GM19239 (cell line): ENCODE results near the gene LDLRAD3.

Experiments used
- DNase-seq: peaks from one replicate; pipeline ENCODE4 v3.0.0; 2011; ENCODE audit warnings: low spot score; ENCODE audit not compliant: insufficient read length
- FAIRE-seq: peaks from 2 replicates; lab custom pipeline; 2011; peaks lifted over from hg19 to GRCh38; lab: Jason Lieb, UNC

LDLRAD3 gene

DNA sequence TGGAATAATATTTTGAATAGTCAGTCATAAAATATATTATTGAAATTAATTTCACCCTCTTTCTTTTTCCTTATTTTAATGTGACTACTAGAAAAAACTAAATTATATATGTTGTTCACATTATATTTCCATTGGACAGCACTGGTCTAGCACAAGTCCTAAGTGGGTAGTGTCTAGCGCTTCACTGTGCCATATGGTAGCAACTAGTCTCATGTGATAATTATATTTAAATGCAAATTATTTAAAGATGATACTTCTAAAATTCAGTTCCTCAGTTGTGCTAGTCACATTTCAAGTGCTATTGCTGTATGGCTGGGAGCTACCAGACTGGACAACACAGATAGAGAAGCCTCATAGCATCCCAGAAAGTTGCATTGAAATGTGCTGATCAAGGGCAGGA is 19.1 kb upstream of the LDLRAD3 start:
- FAIRE-seq (no peak), DNase-seq (no peak)

DNA sequence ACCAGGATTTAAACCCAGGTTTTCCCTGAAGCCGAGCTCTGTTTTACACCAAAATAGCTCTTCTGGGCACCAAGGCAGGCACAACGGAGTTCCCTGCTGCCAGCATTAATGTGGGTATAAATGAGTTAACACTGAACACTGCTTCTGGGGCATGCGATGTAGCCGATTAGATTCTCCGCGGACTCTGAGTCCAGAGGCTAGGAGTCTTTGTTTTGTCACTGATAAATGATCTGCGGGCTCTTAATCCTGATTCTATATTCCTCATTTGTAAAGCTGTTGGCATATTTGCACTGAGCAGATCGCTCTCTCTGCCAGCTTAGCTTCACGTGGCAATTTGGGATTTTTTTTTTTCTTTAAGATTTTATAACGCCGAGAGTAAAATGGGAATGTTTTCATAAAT is 16.8 kb upstream of the LDLRAD3 start:
- FAIRE-seq: no peak
- no peak for DNase-seq

DNA sequence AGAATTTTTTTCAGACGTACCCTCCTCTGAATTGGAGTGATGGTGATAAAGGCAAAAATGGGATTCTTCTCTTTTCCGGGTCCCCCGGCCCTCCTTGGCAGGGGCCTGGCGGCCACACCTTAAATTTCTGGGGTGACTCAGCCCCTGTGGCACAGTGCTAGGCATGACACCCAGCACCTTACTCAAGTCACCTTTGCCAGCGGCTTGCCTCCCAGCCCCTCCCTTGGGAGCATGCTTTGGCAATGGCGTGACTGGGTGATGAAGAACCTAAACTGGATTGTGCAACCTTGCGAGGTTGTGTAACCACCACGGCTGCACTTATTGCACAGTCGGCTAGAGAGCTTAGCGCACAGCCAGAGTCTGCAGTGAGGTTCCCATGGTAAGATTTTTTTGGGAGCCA is 16.2 kb upstream of the LDLRAD3 start:
- FAIRE-seq (no peak), DNase-seq (no peak)

DNA sequence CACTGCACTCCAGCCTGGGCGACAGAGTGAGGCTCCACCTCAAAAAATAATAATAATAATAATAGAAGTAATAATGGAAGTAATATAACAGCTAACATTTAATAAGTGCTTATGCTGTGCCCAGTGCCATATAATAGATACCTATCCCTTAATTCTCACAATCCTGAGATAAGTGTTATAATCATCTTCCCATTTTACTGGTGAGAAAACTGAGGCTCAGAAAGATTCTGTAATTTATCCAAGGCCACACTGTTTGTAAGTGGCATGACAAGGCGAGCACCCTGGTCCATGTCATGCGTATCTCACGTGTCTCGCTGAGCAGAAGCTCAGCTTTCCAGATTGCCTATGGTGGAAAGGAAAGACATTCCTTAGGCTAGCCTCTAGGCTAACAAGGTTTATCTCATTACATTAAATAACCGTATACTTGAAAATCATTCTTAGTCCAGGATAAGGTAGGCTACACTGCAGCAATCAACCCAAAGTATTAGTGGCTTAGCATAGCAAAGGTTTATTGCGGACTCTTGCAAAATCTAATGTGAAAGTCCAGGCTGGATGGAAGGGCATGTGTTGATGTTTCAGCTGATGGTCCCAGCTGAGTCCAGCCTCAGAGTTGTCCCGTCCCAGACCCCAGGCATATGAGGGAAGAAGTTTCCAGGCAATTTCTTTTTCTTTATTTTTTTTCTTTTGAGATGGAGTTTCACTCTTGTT is 15.0 kb upstream of the LDLRAD3 start:
- DNase-seq: no peak
- FAIRE-seq: no peak

DNA sequence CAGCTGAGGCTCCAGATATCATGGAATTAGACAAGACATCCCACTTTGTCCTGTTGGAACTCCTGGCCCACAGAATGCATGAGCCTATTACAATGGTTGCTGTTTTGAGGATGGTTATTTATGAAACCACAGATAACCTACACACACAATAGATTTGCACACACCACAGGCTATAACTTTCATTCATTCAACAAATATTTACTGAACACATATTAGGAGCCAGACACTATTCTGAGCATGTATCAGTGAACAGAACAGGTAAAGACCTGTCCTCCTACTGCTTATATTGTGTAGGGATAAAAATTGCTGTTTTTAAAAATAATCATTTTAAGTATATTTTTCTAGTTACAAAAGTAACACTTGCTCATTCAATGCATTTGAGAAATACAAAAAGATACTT is 13.4 kb upstream of the LDLRAD3 start:
- DNase-seq: no peak
- no peak for FAIRE-seq

DNA sequence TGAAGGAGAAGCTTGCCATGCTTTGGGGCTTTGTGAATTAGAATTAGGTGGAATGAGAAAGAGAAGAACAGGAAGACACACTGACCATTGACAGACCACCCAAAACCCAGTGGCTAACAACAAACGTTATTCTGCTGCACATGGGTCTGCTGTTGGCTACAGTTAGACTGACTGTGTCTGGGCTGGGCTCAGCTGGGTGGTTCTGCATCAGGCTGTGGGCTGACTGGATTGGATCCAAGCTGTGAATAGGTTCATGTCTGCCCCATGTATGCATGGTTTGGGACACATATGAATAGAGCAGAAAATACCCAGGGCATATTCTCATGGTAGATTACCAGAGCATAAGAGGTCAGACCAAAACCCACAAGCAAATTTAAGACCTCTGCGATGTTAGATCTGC is 11.7 kb upstream of the LDLRAD3 start:
- DNase-seq: no peak
- no peak for FAIRE-seq

DNA sequence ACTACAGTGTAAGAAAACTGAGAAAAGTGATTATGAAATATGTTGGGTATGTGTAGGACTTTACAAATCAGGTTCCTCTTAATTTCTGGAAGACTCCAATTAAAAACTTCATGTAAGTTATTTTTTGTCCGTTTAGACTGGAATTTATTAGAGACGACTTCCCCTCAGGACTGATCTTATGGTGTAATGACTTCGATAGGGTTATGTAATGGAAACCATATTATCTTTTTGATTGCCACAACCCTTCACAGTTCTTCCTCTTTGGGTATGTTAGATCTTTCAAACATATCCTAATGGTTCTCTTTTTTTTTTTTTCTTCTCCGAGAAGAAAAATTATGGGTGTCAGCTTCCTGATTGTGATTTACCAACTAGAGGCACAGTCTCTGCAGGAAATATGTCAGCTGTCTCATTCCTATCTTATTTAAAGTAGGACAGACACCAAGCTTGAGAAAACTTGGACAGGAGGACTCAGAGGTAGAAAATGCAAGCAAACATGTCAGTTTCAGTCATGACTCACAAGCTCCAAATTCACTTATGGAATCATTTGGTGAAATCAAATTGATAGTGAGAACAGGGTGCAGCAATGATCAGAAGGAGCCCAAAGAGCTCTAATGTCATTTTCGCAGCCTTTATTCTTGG is 11.1 kb upstream of the LDLRAD3 start:
- DNase-seq (no peak), FAIRE-seq (no peak)

DNA sequence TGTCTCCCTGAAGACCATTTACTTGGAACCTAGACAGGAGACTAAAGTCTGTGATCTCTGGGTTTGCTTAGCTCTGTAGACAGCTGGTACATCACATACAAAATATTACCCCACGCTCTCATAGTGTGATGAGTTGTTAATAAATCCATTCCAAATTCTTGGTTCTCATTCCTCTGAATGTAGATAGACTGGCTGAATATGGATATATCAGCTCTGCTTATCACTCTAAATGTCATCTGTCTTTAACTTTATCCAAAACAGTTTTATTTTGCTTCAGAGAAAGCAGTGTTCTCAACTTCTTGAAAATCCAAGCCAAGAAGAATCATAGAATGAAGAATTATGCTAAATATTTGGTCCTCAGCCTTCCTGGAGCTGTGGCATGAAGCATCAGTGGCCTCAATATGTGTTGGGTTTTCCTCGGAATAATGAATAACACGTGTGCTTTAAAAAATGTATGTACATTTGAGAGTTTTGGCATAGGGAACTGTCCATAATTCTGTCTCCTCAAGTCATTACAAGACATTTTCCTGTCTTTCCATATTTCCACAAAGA is 10.5 kb upstream of the LDLRAD3 start:
- FAIRE-seq (no peak), DNase-seq (no peak)

DNA sequence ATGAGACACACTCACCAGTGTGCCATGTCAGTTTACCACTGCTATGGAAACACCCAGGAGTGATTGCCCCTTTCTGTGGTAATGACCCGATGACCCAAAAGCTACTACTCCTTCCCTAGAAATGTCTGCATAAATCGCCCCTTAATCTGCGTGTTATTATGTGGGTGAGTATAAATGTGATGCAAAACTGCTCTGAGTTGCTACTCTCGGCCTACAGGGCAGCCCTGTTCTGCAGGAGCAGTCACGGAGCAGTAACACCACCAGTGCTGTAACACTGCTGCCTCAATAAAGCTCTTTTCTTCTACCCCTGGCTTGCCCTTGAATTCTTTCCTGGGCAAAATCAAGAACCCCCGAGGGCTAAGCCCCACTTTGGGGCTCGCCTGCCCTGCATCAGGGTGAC is 9.6 kb upstream of the LDLRAD3 start:
- no peak for DNase-seq
- no peak for FAIRE-seq

DNA sequence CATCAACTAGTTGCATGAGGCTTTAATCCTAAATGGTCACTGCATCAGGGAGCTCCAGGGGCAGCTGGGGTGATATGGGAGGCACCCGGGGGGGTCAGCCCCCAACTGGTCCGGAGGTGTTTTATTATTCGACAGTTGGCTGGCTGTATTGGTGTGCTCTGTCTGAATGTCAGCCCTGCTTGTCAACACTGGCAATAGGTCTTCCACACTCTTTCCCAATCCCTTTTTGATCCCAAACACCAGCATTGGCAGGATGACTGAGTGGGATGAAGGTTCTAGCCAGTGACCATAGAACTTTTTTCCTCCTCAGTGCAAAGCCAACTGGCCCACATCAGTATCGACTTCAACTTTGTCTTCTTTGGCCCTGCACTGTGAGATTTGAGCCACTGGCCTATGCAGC is 8.9 kb upstream of the LDLRAD3 start:
- FAIRE-seq (no peak), DNase-seq (no peak)

DNA sequence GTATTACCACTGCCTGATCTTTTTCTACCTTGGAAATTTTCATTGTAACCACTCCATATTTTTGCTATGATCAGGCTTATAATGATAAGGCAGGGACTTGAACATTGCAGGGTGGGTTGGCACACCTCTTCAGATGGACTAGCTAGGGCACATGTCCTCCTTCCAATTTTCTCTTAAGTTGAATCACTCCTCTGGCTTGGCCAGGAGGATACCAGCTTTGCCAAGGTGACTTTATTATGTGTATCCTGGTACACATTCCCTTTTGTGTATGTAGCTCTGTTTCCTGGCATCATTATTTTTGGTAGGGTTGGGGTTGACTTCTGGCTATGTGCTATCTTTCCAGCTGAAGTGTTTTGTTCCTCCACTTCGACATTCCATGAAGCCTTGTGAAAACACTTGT is 8.5 kb upstream of the LDLRAD3 start:
- DNase-seq (no peak), FAIRE-seq (no peak)

DNA sequence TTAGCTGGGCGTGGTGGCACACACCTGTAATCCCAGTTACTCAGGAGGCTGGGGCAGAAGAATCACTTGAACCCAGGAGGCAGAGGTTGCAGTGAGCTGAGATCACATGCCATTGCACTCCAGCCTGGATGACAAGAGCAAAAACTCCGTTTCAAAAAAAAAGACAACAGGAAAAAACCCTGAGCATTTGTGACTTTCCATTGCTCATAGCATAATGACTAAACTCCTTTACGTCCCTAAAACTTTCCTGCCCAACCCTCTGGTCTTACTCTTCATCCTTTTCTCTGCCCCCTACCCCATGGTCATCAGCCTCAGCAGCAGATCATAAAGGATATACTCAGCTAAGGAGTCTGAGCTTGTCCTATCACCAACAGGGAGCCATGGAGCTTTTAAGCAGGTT is 6.8 kb upstream of the LDLRAD3 start:
- no peak for FAIRE-seq

DNA sequence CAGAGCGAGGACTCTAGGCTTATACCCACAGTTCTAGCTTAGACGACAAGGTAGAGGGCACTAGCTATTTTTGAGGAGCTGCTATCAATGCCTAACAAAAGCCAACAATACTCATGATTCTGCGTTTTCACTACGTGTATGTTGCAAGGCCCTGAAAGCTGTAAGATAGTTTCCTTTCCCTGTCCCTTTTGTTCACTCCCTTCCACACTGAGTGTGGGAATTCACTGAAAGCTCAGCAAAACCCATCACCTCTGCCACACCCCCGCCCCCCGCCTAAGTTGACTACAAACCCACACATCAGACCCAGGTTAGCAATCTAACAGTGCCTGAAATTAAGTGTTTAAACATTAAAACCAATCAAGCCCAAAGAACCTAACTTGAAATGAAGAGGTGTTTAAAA is 6.2 kb upstream of the LDLRAD3 start:
- DNase-seq: no peak
- FAIRE-seq: no peak

More for the DNA sequence above, 6.8 kb upstream of the LDLRAD3 start:
- DNase-seq: no peak

DNA sequence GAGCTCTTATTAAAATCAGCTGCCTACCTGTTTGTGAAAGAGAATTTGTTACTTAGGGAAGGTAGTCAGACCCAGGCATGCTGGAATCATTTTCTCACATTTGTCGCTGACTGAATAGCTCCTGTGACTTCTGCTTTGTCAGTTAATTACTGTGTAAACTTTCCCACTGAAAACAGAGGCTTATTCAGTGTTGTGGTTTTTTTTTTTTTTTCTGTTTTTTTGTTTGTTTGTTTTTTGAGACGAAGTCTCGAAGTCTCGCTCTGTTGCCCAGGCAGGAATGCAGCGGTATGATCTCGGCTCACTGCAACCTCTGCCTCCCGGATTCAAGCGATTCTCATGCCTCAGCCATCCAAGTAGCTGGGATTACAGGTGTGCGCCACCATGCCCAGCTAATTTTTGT is 5.6 kb upstream of the LDLRAD3 start:
- DNase-seq (no peak), FAIRE-seq (no peak)

DNA sequence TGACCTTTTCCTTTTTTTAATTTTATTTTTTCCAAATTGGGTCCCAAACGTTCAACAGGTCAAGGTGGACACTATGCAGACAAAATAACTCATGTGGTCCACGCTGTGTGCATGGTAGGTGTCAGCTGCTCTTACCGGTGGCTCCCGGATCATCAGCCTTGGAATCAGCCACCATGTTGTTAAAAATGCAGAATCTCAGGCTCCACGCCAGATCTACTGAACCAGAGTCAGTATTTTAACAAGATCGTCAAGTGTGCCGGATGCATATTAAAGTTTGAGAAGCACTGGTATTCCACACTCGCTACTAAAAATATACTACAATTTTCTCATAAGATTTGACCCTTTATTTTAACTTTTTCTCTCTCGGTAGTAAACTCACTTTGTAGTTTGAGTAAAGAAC is 553 bp upstream of the LDLRAD3 start:
- no peak for FAIRE-seq
- no peak for DNase-seq

DNA sequence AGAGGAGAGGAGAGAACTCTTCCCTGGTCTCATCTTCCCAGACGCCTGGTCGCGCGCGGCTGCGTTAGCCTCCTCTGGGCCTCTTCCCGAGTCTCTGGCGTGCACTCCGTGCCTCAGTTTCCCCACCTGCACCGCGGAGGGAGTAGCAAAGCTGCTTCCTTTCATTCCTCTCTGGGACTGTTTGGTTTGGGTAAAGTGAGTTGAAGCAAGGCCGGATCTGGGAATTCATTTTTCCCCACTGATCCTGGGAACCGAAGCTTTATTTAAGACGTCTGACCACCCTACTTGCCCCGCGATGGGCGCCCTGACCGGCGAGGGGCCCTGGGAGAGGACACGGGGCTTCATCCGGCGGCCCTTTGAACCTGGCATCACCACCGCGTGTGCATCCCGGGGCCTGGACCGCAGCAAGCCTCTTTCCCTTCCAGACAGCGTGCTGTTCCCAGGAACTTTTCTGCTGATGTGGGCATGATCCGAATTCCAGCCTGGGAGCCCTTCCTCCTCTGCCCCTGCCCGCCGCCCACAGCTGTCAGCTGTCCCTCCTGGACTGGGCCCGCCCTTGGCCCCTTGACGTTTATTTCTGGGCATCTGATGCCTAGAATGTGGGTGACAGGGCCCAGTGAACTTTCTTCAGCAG is 758 bp downstream of the LDLRAD3 start:
- FAIRE-seq: no peak

DNA sequence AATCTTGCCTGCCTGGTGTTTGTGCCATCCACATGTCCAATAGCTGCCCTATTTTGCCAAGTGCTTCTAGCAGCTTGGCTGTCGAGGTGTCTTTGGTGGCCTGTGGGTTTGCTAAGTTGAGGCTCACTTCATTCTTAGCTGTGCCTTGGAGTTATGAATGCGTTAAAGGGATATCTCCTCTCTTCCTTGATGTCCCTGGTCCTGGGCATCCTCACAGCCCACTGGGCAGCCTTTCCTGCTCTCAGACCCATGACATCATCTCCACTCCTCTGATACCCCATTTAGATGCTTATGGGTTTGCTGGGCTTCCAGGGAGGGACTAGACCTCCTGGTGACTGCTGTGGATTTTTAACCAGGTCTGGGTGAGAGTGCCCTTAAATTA is 1.3 kb downstream of the LDLRAD3 start:
- FAIRE-seq: no peak
- DNase-seq: no peak

More for the DNA sequence above, 758 bp downstream of the LDLRAD3 start:
- DNase-seq: no peak

DNA sequence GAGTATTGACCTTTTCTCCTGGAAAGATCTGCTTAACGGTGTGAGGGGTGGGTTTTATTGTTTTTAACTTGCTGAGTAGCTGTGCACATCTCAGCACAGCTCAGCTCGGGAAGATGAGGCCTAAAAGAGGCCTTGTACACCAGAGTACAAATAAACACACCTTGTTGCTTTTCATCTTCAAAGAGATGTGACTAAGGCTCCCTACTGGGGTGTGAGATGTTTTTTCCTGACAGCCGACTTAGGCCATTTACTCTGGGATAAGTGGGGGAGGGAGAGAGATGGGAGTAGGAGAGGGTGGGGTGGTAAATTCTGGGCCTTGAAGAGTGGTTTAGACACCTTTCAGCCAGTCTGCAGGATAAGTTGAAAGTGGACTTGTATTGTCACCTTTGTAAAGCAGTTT is 2.9 kb downstream of the LDLRAD3 start:
- no peak for DNase-seq
- FAIRE-seq: no peak

DNA sequence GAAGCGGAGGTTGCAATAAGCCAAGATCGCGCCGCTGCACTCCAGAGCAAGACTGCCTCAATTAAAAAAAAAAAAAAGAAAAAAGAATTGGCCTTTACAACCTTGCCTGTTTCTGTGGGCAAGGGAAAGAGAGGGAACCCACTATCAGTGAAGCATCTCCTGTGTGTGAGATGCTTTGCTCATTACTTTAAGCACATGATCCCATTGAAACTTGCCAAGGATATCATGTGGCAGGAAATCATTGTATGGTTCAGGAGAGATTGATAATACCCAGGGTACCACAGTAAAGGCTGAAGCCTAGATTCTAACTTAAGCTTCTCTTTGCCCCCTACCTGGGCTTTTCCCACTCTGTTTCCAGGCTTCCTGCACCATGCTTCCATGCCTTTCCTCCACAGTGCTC is 3.6 kb downstream of the LDLRAD3 start:
- FAIRE-seq: no peak

DNA sequence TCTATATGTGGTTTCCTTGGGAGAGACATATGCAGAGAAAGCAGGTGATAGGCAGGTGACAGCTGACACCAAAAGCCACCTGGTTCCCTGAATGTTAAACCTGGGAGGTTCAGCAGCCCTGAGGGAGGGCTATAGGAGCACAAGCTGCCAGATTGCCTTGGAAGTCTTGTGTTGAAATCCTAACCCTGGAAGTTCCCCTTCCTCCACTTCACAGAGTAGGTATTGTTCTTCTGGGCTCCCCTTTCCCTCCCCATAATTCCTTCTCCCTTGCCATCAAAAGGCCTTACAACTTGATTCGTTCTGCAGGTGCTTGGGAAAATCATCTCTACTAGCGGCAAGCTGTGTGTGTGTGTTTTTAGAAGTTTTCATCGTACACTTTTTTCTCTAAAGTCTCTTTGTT is 5.4 kb downstream of the LDLRAD3 start:
- no peak for FAIRE-seq

More for the DNA sequence above, 3.6 kb downstream of the LDLRAD3 start:
- no peak for DNase-seq

DNA sequence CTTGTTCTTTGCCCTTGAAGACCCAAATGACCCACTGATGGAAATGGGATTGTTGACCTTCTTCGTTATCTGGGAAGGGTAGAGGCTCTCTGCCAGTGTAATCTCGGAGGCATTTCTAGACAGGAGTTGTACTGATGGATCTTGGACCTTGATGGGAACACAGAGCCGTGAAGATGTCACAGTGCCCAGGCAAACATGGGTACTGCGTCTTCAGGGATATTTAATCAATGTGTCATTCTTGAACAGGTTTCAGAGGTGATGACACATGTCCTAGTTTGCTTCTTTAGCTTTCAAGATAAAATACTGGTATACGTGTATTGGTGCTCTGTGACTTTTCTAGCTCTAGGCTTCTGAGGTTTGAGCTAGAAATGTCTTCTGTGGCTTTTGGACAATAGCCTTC is 6.2 kb downstream of the LDLRAD3 start:
- no peak for FAIRE-seq
- DNase-seq: no peak

More for the DNA sequence above, 5.4 kb downstream of the LDLRAD3 start:
- DNase-seq: no peak
